Brain microvascular endothelial cell (primary cell): ENCODE results near the gene TXNDC5.
"Not testable (repeated sequence)": the region's sequence is repeated elsewhere in the genome, so short reads cannot be mapped to it uniquely, and the experiment has no call there.

ENCODE experiments used
- DNase-seq: peaks from one replicate; pipeline ENCODE4 v3.0.0-alpha.2; 2020
- H3K27ac ChIP-seq: fragments of 250-450 bp; sonication (Bioruptor Pico); 2 replicates; pipeline ENCODE4 v1.5.1; 2020; ENCODE audit warnings: mild to moderate bottlenecking, moderate library complexity
- H3K27me3 ChIP-seq: fragments of 250-450 bp; sonication (Bioruptor Pico); replicated peaks from 2 replicates; pipeline ENCODE4 v1.5.1; 2020; ENCODE audit warnings: mild to moderate bottlenecking
- H3K36me3 ChIP-seq: fragments of 250-450 bp; sonication (Bioruptor Pico); replicated peaks from 2 replicates; pipeline ENCODE4 v1.5.1; 2020; ENCODE audit warnings: mild to moderate bottlenecking
- H3K4me3 ChIP-seq: 2 replicates; pipeline ENCODE4 v1.5.1; 2011; ENCODE audit warnings: low read depth, mild to moderate bottlenecking, control low read depth, low read length, moderate library complexity
- CTCF ChIP-seq: IDR thresholded peaks from 2 replicates; pipeline ENCODE4 v1.5.1; 2011; ENCODE audit warnings: low read depth, mild to moderate bottlenecking, moderate library complexity, low read length, control low read depth, inconsistent platforms; ENCODE audit errors: missing control alignments
- in situ Hi-C: cut with HindIII; loops from 2 replicates; pipeline ENCODE4 v1.10.0; 2017; ENCODE audit warnings: low sequenced_read_pairs, low pct_ligation_motif_present

The TXNDC5 gene

DNA sequence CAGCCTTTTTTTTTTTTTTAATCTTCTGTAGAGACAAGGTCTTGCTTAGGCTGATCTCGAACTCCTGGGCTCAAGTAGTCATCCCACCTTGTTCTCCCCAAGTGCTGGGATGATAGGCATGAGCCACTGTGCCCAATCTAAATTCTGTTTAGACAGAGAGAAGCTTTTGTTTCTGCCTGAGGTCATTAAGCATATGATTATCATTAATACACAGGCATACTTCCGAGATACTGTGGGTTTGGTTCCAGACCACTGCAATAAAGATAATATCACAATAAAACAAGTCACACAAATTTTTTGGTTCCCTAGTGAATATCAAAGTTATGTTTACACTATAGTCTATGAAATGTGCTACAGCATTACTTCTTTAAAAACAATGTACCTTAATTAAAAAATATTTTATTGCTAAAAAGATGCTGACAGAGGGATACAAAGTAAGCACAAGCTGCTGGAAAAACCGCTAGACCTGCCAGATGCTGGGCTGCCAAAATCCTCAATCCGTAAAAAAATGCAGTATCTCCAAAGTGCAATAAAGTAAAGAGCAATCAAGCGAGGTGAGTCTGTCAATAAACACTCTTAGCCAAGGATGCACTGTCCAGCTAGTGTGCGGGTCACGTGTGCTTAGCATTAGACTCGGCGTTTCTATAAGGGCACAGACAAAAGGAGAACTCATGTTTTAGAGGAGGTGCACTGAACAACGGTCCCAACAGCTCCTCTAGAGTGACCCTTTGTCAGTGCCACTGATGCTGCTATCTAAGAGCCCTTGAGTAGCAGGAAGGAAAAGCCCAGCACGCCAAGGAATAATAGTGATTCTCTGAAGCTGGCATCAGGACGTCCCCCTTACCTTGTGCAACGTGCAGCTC is 16.1 kb downstream of the TXNDC5 start:
- H3K36me3 ChIP-seq: peaks cover 83% of the 10 kb centered on the region
- in situ Hi-C loops: no loop called here

DNA sequence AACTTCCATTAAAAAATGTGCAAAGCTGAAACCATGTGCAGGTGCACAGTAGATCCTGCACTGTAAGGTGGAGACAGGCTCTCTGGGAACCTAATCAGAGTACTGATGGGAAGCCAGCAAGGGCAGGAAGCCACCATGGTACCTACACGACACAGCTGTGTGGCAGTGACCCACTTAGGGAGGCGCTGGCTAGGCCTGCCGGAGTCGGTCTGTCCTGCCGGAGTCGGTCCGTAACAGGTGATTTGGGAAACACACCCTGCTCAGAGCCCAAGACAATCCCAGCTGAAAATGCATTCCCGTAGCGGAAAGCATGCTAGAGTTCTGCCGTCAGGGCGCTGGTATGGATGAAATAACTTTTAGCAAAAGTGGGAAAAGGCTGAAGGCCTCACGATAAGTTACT is 17.2 kb downstream of the TXNDC5 start:
- TF ChIP-seq CTCF: no peak
- DNase-seq: no peak
- Histone ChIP-seq H3K27me3 (no peaks in the 10 kb centered on the region), H3K36me3 (peaks cover 84% of the 10 kb centered on the region), H3K27ac (no peak overlapping the region), H3K4me3 (no peak overlapping the region)
- in situ Hi-C loops: no loop called here

More for the DNA sequence above, 16.1 kb downstream of the TXNDC5 start:
- TF ChIP-seq CTCF: no peak
- Histone ChIP-seq H3K4me3 (no peak overlapping the region), H3K27ac (no peak overlapping the region), H3K27me3 (no peaks in the 10 kb centered on the region)
- DNase-seq: no peak

DNA sequence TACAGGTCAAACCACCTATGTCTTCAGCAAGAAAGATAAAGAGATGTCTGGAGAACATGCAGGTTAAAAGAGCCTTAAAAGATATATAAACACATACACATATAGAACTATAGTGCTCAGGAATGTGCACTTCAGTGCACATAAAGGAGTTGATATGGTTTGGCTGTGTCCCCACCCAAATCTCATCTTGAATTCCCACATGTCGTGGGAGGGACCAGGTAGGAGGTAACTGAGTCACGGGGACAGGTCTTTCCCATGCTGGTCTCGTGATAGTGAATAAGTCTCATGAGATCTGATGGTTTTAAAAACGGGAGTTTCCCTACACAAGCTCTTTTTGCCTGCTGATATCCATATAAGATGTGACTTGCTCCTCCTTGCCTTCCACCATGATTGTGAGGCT is 18.2 kb downstream of the TXNDC5 start:
- DNase-seq, H3K27ac ChIP-seq, in situ Hi-C loops, H3K4me3 ChIP-seq, H3K27me3 ChIP-seq: not testable (repeated sequence)
- H3K36me3 ChIP-seq: peaks cover 77% of the 10 kb centered on the region

DNA sequence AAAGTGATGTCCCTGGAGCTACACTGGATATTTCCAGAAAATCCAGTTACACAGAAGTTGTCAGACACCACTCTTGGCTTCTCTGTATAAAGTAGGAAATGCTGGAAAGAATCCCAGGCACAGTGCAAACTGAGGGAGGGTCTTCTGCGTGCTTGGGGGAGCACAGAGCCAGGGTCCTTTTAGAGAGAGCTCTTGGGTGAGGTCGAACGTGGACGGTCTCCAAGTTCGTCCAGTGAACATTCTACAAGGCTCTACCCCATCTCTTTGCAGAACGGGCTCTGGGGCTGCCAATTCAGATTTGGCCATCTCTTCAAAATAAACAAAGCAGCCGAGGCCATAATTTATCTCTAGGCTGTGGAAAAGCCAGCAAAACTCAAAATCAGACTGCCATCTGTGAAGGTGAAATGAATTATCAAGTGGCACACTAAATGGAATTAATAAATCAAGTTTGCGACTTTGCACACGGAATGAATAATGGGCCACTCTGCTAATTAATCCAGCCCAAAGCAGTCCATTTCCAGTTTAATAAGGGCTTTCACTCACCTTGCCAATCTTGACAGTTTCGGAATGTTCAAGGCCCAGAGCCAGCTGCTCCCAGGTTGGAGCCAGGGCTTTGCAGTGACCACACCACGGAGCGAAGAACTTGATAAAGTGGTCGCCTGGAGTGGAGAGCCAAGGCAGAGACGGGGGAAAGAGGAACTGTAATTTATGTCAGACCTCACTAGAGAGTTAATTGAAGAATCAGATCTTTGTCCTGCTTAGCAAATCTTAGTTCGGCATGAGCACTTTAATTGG is 19.3 kb downstream of the TXNDC5 start:
- no peak for DNase-seq
- Histone ChIP-seq H3K27me3 (no peaks in the 10 kb centered on the region), H3K4me3 (no peak overlapping the region), H3K36me3 (peaks cover 84% of the 10 kb centered on the region), H3K27ac (no peak overlapping the region)
- in situ Hi-C loops: no loop called here
- no peak for TF ChIP-seq CTCF

- Histone ChIP-seq H3K4me3 (no peak overlapping the region), H3K36me3 (peaks cover 86% of the 10 kb centered on the region), H3K27me3 (no peaks in the 10 kb centered on the region), H3K27ac (no peak overlapping the region)
- no peak for TF ChIP-seq CTCF
- in situ Hi-C loops: no loop called here
- DNase-seq: no peak
Measured at GRCh38 chr6:7888587-7889357, 21.8 kb downstream of the TXNDC5 start.
